NT2/D1 (cell line): Measurements from ENCODE around the gene BMPER.

Experiments used
- DNase-seq: peaks from one replicate; pipeline ENCODE4 v3.0.0-alpha.2; 2011; ENCODE audit warnings: low read depth, low spot score
- H3K27me3 ChIP-seq: 2 replicates; pipeline ENCODE4 v1.6.0; 2011; ENCODE audit warnings: mild to moderate bottlenecking; ENCODE audit not compliant: insufficient read length, insufficient read depth
- H3K36me3 ChIP-seq: 2 replicates; pipeline ENCODE4 v1.6.1; 2011; ENCODE audit warnings: mild to moderate bottlenecking, low read length, mixed read lengths; ENCODE audit not compliant: insufficient read depth, insufficient read length
- H3K4me1 ChIP-seq: 2 replicates; pipeline ENCODE4 v1.5.1; 2011; ENCODE audit not compliant: insufficient read depth, insufficient read length
- H3K4me3 ChIP-seq: 2 replicates; pipeline ENCODE4 v1.5.1; 2011; ENCODE audit warnings: low read depth; ENCODE audit not compliant: insufficient read length
- H3K9ac ChIP-seq: 2 replicates; pipeline ENCODE4 v1.6.0; 2011; ENCODE audit warnings: low read depth; ENCODE audit not compliant: insufficient read length
- H3K9me3 ChIP-seq: 2 replicates; pipeline ENCODE4 v1.5.1; 2011; ENCODE audit warnings: mild to moderate bottlenecking, low read length; ENCODE audit not compliant: insufficient read depth
- SUZ12 ChIP-seq: IDR thresholded peaks from 2 replicates; pipeline ENCODE4 v1.6.1; 2011; ENCODE audit not compliant: insufficient read length, insufficient read depth; ENCODE audit errors: extremely low read depth
- YY1 ChIP-seq: IDR thresholded peaks from 2 replicates; pipeline ENCODE4 v1.6.1; 2011; ENCODE audit not compliant: insufficient read length, insufficient read depth
- ZNF274 ChIP-seq: IDR thresholded peaks from 2 replicates; pipeline ENCODE4 v1.6.1; 2011; ENCODE audit warnings: mild to moderate bottlenecking, low read depth, low read length

BMPER gene

GRCh38 chr7:33904681-33905388, 504 bp upstream of the BMPER start:
- Histone ChIP-seq H3K36me3 (no peaks in the 10 kb centered on the region), H3K27me3 (peaks cover 35% of the 10 kb centered on the region), H3K9me3 (no peaks in the 10 kb centered on the region), H3K4me3 (peak overlapping the region; percentile 69), H3K9ac (peak overlapping the region; percentile 82), H3K4me1 (no peaks in the 10 kb centered on the region)
- TF ChIP-seq SUZ12 (no peak), ZNF274 (no peak), YY1 (no peak)
- peak; percentile 61 for DNase-seq

DNA sequence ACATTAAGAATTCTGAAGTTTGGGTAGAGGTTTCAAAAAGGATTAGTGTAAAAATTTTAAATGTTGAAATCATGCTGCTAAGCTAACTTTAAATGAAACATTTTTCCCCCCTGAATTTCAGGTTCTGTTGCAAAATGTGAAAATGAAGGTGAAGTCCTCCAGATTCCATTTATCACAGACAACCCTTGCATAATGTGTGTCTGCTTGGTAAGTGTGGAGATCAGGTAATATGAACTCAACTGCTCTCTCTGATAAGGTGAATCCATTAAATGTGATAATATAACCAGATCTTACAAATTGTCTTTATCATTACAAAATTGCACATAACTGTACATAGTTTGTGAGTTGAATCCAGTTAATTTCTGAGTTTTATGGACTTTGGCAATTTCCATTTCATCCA, 1.4 kb downstream of the BMPER start:
- no peak overlapping the region for H3K4me3 ChIP-seq
- H3K9ac ChIP-seq = no peak overlapping the region
- H3K4me1 ChIP-seq = no peaks in the 10 kb centered on the region
- no peak for DNase-seq
- no peaks in the 10 kb centered on the region for H3K36me3 ChIP-seq
- TF ChIP-seq ZNF274 = no peak
- TF ChIP-seq YY1 = no peak
- TF ChIP-seq SUZ12 = no peak
- H3K27me3 ChIP-seq = peaks cover 35% of the 10 kb centered on the region
- H3K9me3 ChIP-seq = no peaks in the 10 kb centered on the region

DNA sequence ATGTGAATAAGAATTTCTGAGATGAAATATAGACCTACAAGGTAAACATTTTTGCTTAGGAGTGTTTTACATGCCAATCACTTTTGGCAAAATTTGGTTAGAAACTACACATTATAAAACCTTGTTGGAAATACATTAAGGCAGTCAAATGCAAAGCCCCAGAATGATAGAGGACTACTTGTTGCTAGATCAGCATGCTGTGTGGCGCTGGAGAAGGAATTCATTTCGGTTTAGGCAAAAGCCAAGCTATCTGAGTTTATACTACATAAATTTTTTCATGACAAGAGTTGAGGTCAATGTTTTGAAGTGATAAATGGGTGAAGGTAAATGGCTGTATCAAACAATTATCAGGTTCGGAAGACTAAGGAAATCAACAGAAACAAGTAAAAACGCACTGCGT, 2.3 kb downstream of the BMPER start:
- Histone ChIP-seq H3K4me1 (no peaks in the 10 kb centered on the region), H3K27me3 (peaks cover 33% of the 10 kb centered on the region), H3K9me3 (no peaks in the 10 kb centered on the region), H3K36me3 (no peaks in the 10 kb centered on the region), H3K4me3 (no peak overlapping the region), H3K9ac (no peak overlapping the region)
- DNase-seq = no peak
- TF ChIP-seq YY1 = no peak
- TF ChIP-seq ZNF274 = no peak
- TF ChIP-seq SUZ12 = no peak

DNA sequence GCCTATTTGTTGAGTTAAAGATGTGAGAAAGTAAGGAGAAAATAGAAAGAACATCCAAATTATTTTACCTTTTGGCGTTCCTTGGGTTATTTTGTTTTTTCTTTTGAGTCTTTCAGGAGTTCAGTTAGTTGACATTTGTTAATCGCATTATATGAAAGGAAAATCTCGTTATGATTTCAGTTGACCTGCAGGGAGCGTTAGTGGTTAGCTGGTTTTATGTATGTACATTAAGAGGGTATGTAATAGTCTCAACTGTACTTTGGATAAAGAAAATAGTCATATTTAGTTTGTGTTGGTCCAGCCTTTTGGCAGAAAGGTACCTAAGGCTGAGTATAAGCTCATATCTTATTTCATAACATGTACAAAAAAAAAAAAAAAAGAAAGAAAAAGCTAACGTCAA, 4.0 kb downstream of the BMPER start:
- TF ChIP-seq ZNF274 (no peak), YY1 (no peak), SUZ12 (no peak)
- no peak overlapping the region for H3K9ac ChIP-seq
- no peaks in the 10 kb centered on the region for H3K4me1 ChIP-seq
- no peak for DNase-seq
- H3K4me3 ChIP-seq = no peak overlapping the region
- no peaks in the 10 kb centered on the region for H3K36me3 ChIP-seq
- peaks cover 19% of the 10 kb centered on the region for H3K27me3 ChIP-seq
- H3K9me3 ChIP-seq = no peaks in the 10 kb centered on the region

DNA sequence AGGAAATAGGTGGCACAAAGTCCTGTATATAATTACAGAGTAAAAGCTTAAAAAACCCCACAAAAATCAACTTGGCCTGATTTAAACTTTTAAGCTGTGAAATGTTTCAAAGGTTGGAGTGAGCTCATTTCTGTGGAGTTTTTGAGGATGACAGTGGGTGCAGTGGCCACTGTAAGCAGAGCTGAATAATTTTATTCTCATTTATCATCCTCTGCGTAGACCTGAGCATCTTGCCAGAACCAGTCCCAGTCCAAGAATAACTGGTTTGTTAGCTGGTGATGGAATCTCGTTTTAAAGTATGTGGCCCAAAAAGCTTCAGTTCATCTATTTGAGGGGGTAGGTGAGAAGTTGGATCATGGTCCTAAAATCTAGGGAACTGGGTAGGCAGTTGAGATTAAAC, 4.4 kb downstream of the BMPER start:
- H3K36me3 ChIP-seq = no peaks in the 10 kb centered on the region
- DNase-seq = no peak
- H3K27me3 ChIP-seq = peaks cover 19% of the 10 kb centered on the region
- no peaks in the 10 kb centered on the region for H3K9me3 ChIP-seq
- H3K4me1 ChIP-seq = no peaks in the 10 kb centered on the region
- H3K9ac ChIP-seq = no peak overlapping the region
- H3K4me3 ChIP-seq = no peak overlapping the region
- TF ChIP-seq SUZ12 (no peak), ZNF274 (no peak), YY1 (no peak)

- Histone ChIP-seq H3K9ac (no peak overlapping the region), H3K4me1 (no peaks in the 10 kb centered on the region), H3K36me3 (no peaks in the 10 kb centered on the region), H3K9me3 (no peaks in the 10 kb centered on the region), H3K4me3 (no peak overlapping the region), H3K27me3 (peaks cover 19% of the 10 kb centered on the region)
- no peak for DNase-seq
- no peak for TF ChIP-seq YY1
- no peak for TF ChIP-seq SUZ12
- TF ChIP-seq ZNF274 = no peak
Measured at GRCh38 chr7:33910756-33911155, 5.4 kb downstream of the BMPER start.

- no peaks in the 10 kb centered on the region for H3K4me1 ChIP-seq
- TF ChIP-seq ZNF274 (no peak), SUZ12 (no peak), YY1 (no peak)
- DNase-seq = no peak
Measured at GRCh38 chr7:33916357-33917081, 11.2 kb downstream of the BMPER start.

GRCh38 chr7:33917661-33918060, 12.3 kb downstream of the BMPER start:
- Histone ChIP-seq H3K9ac (no peak overlapping the region), H3K4me1 (no peaks in the 10 kb centered on the region), H3K36me3 (no peaks in the 10 kb centered on the region), H3K27me3 (no peaks in the 10 kb centered on the region), H3K4me3 (no peak overlapping the region), H3K9me3 (no peaks in the 10 kb centered on the region)
- no peak for DNase-seq
- no peak for TF ChIP-seq YY1
- no peak for TF ChIP-seq SUZ12
- no peak for TF ChIP-seq ZNF274

More at GRCh38 chr7:33916357-33917081, 11.2 kb downstream of the BMPER start:
- no peaks in the 10 kb centered on the region for H3K27me3 ChIP-seq
- no peak overlapping the region for H3K4me3 ChIP-seq
- H3K9ac ChIP-seq = no peak overlapping the region
- no peaks in the 10 kb centered on the region for H3K9me3 ChIP-seq
- no peaks in the 10 kb centered on the region for H3K36me3 ChIP-seq
